HEK293 (cell line): Measurements from ENCODE around the gene ZNF442.

Source experiments
- HOXC10 ChIP-seq: sonication (generic); formaldehyde crosslinking; IDR thresholded peaks from 2 replicates; pipeline ENCODE4 v1.8.1; 2023; ENCODE audit warnings: mild to moderate bottlenecking, missing genetic modification reagents
- PRDM6 ChIP-seq: fragments of 450-650 bp; formaldehyde crosslinking; IDR thresholded peaks from 2 replicates; pipeline ENCODE4 v1.5.1; 2017; ENCODE audit warnings: missing biosample characterization, missing genetic modification characterization
- RBAK ChIP-seq: fragments of 450-650 bp; formaldehyde crosslinking; IDR thresholded peaks from 2 replicates; pipeline ENCODE4 v1.5.1; 2016; ENCODE audit warnings: missing biosample characterization, missing genetic modification characterization
- REST ChIP-seq: fragments of 450-650 bp; formaldehyde crosslinking; IDR thresholded peaks from 2 replicates; pipeline ENCODE4 v1.5.1; 2016; ENCODE audit warnings: missing biosample characterization, missing genetic modification characterization
- SP3 ChIP-seq: fragments of 450-650 bp; formaldehyde crosslinking; IDR thresholded peaks from 2 replicates; pipeline ENCODE4 v1.5.1; 2016; ENCODE audit warnings: missing biosample characterization, missing genetic modification characterization
- WT1 ChIP-seq: fragments of 450-650 bp; formaldehyde crosslinking; IDR thresholded peaks from 2 replicates; pipeline ENCODE4 v1.5.1; 2016; ENCODE audit warnings: missing biosample characterization, missing genetic modification characterization
- ZBTB1 ChIP-seq: fragments of 450-650 bp; formaldehyde crosslinking; IDR thresholded peaks from 2 replicates; pipeline ENCODE4 v1.5.1; 2016; ENCODE audit warnings: missing biosample characterization, missing genetic modification characterization
- ZBTB20 ChIP-seq: fragments of 450-650 bp; formaldehyde crosslinking; IDR thresholded peaks from 2 replicates; pipeline ENCODE4 v1.5.1; 2016; ENCODE audit warnings: missing biosample characterization, missing genetic modification characterization
- ZBTB21 ChIP-seq: fragments of 450-650 bp; formaldehyde crosslinking; IDR thresholded peaks from 2 replicates; pipeline ENCODE4 v1.5.1; 2017; ENCODE audit warnings: missing biosample characterization, missing genetic modification characterization
- ZBTB8A ChIP-seq: fragments of 450-650 bp; formaldehyde crosslinking; IDR thresholded peaks from 2 replicates; pipeline ENCODE4 v1.5.1; 2016; ENCODE audit warnings: missing biosample characterization, missing genetic modification characterization
- ZFP37 ChIP-seq: fragments of 450-650 bp; formaldehyde crosslinking; IDR thresholded peaks from 2 replicates; pipeline ENCODE4 v1.5.1; 2016; ENCODE audit warnings: missing biosample characterization, missing genetic modification characterization
- ZFP69B ChIP-seq: fragments of 450-650 bp; formaldehyde crosslinking; IDR thresholded peaks from 2 replicates; pipeline ENCODE4 v1.5.1; 2016; ENCODE audit warnings: missing biosample characterization, missing genetic modification characterization
- ZNF292 ChIP-seq: fragments of 450-650 bp; formaldehyde crosslinking; IDR thresholded peaks from 2 replicates; pipeline ENCODE4 v1.5.1; 2016; ENCODE audit warnings: low read depth, missing biosample characterization, missing genetic modification characterization, borderline replicate concordance
- ZNF558 ChIP-seq: fragments of 450-650 bp; formaldehyde crosslinking; IDR thresholded peaks from 2 replicates; pipeline ENCODE4 v1.5.1; 2016; ENCODE audit warnings: missing biosample characterization, missing genetic modification characterization
- ZNF692 ChIP-seq: fragments of 450-650 bp; formaldehyde crosslinking; IDR thresholded peaks from 2 replicates; pipeline ENCODE4 v1.5.1; 2016; ENCODE audit warnings: missing biosample characterization, missing genetic modification characterization
- ZNF776 ChIP-seq: fragments of 450-650 bp; formaldehyde crosslinking; IDR thresholded peaks from 2 replicates; pipeline ENCODE4 v1.5.0; 2017; ENCODE audit warnings: missing biosample characterization, missing genetic modification characterization, borderline replicate concordance
- TF ChIP-seq, protein P1 (sequence below): fragments of 450-650 bp; formaldehyde crosslinking; IDR thresholded peaks from 2 replicates; pipeline ENCODE4 v1.5.1; 2017; ENCODE audit warnings: missing biosample characterization, missing genetic modification characterization
- TF ChIP-seq, protein P2 (sequence below): fragments of 450-650 bp; formaldehyde crosslinking; IDR thresholded peaks from 2 replicates; pipeline ENCODE4 v1.5.1; 2016; ENCODE audit warnings: missing biosample characterization, missing genetic modification characterization, borderline replicate concordance

The ZNF442 gene

GRCh38 chr19:12333162-12334159, 32.0 kb downstream of the ZNF442 start, which contains the start of gene ZNF563 (continued):
- TF ChIP-seq, protein P1, sequence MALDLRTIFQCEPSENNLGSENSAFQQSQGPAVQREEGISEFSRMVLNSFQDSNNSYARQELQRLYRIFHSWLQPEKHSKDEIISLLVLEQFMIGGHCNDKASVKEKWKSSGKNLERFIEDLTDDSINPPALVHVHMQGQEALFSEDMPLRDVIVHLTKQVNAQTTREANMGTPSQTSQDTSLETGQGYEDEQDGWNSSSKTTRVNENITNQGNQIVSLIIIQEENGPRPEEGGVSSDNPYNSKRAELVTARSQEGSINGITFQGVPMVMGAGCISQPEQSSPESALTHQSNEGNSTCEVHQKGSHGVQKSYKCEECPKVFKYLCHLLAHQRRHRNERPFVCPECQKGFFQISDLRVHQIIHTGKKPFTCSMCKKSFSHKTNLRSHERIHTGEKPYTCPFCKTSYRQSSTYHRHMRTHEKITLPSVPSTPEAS (tag by site-specific recombination): no peak
- TF ChIP-seq ZNF292 (tag by site-specific recombination): no peak
- TF ChIP-seq PRDM6: no peak
- TF ChIP-seq HOXC10 (CRISPR knock-in tag): no peak
- TF ChIP-seq RBAK (tag by site-specific recombination): no peak
- TF ChIP-seq ZBTB1 (tag by site-specific recombination): no peak
- no peak for TF ChIP-seq REST
- TF ChIP-seq ZBTB20 (tag by site-specific recombination): peak; percentile 75
- TF ChIP-seq SP3 (tag by site-specific recombination): peak; percentile 50
- peak; percentile 76; the same call in 1 of the 2 replicates for TF ChIP-seq ZFP69B
- no peak for TF ChIP-seq WT1 (tag by site-specific recombination)
- 0 out of 2 replicates have a peak, but pooled peaks have one; percentile 27 for TF ChIP-seq ZNF692 (tag by site-specific recombination)
- TF ChIP-seq, protein P2, sequence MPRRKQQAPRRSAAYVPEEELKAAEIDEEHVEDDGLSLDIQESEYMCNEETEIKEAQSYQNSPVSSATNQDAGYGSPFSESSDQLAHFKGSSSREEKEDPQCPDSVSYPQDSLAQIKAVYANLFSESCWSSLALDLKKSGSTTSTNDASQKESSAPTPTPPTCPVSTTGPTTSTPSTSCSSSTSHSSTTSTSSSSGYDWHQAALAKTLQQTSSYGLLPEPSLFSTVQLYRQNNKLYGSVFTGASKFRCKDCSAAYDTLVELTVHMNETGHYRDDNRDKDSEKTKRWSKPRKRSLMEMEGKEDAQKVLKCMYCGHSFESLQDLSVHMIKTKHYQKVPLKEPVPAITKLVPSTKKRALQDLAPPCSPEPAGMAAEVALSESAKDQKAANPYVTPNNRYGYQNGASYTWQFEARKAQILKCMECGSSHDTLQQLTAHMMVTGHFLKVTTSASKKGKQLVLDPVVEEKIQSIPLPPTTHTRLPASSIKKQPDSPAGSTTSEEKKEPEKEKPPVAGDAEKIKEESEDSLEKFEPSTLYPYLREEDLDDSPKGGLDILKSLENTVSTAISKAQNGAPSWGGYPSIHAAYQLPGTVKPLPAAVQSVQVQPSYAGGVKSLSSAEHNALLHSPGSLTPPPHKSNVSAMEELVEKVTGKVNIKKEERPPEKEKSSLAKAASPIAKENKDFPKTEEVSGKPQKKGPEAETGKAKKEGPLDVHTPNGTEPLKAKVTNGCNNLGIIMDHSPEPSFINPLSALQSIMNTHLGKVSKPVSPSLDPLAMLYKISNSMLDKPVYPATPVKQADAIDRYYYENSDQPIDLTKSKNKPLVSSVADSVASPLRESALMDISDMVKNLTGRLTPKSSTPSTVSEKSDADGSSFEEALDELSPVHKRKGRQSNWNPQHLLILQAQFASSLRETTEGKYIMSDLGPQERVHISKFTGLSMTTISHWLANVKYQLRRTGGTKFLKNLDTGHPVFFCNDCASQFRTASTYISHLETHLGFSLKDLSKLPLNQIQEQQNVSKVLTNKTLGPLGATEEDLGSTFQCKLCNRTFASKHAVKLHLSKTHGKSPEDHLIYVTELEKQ: no peak
- TF ChIP-seq ZFP37: no peak
- no peak for TF ChIP-seq ZBTB21
- no peak for TF ChIP-seq ZNF558 (tag by site-specific recombination)
- no peak for TF ChIP-seq ZNF776
- peak; percentile 53 for TF ChIP-seq ZBTB8A
